Measurements from ENCODE around the gene CENPS. TPM values are rescaled to one million over a fixed set of nuclear protein-coding genes. Genes with fewer than 3 reads are reported as not detected.

The CENPS gene
- total and polyA plus RNA-seq, 2 of the 13 experiments (the other 11 are each of a cell fraction or from before 2014, with no cell fraction given) = 3.3 to 22.0 TPM

DNA sequence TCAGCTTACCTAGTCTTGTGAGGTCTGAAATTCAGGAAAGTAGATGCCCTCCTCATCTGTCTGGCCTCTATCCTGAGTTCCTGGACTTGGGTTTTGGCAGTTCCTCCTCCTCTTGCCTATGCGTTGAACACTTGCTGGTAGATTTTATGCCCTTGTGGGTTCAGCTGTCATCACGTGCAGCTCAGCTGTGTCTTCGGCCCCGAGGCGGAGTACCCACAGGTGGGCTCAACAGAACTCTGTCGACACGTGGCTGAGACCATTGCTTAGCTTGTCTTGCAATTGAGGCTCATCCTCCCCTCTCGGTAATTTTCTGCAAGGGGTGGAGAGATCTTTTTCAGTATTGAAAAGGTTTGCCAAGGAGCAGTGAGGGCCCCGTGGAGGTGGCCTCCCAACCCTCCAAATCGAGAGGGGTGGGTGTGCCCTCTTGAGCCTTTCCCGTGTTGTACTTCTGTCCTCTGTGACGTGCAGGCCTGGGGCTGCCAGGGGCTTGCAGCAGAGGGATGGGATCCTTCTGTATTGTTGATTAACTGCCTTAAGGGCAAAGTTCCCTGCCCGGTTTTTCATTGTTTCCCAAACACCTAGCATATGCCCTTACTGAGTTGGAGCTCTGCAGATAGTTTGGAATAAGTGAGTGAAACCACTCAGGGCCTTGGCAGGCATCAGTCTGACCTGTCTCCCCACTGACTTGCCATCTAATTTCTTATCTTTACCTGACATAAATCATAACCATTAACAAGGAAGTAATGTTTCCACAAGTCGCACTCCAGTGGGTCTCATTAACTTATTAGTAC lies 2.9 kb downstream of the CENPS start (continued):
- TF ChIP-seq, protein P1, sequence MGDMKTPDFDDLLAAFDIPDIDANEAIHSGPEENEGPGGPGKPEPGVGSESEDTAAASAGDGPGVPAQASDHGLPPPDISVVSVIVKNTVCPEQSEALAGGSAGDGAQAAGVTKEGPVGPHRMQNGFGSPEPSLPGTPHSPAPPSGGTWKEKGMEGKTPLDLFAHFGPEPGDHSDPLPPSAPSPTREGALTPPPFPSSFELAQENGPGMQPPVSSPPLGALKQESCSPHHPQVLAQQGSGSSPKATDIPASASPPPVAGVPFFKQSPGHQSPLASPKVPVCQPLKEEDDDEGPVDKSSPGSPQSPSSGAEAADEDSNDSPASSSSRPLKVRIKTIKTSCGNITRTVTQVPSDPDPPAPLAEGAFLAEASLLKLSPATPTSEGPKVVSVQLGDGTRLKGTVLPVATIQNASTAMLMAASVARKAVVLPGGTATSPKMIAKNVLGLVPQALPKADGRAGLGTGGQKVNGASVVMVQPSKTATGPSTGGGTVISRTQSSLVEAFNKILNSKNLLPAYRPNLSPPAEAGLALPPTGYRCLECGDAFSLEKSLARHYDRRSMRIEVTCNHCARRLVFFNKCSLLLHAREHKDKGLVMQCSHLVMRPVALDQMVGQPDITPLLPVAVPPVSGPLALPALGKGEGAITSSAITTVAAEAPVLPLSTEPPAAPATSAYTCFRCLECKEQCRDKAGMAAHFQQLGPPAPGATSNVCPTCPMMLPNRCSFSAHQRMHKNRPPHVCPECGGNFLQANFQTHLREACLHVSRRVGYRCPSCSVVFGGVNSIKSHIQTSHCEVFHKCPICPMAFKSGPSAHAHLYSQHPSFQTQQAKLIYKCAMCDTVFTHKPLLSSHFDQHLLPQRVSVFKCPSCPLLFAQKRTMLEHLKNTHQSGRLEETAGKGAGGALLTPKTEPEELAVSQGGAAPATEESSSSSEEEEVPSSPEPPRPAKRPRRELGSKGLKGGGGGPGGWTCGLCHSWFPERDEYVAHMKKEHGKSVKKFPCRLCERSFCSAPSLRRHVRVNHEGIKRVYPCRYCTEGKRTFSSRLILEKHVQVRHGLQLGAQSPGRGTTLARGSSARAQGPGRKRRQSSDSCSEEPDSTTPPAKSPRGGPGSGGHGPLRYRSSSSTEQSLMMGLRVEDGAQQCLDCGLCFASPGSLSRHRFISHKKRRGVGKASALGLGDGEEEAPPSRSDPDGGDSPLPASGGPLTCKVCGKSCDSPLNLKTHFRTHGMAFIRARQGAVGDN (CRISPR knock-in tag; IDR thresholded peaks at IDR 0.05) = peak; percentile 34; the same call in 1 of the 2 replicates

DNA sequence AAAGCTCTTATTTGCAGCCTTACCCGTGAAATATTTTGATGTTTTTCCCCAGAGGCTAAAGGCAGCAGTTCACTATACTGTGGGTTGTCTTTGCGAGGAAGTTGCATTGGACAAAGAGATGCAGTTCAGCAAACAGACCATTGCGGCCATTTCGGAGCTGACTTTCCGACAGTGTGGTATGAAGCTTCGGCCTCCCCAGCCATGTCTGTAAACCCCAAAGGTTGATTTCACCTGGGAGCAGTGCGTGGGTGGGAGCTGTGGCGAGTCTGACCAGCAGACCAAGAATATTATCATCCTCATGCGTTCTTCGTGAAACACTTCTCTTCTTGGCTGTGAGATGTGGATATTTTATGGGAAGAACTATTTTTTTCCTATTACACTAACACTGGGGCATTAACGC lies 3.6 kb downstream of the CENPS start:
- no peak for DNase-seq (ENCODE audit: low spot score)

More for the DNA sequence above, 3.6 kb downstream of the CENPS start:
- Histone ChIP-seq H4K20me1 (ENCODE audit: insufficient read depth, low read length) (no peaks in the 10 kb centered on the region), H3K9me3 (ENCODE audit: low read length) (no peaks in the 10 kb centered on the region), H3K27ac (ENCODE audit: extremely low read length, insufficient read depth, low read length) (no peak overlapping the region), H3K4me2 (ENCODE audit: low read depth, low read length) (no peak overlapping the region), H3K36me3 (replicated peaks in 1 of 2; ENCODE audit: control insufficient read depth in 1 of 2, insufficient read depth in 2 of 2, low read length in 2 of 2) (no peaks in the 10 kb centered on the region), H3K79me2 (ENCODE audit: insufficient read depth, low read length) (peaks cover 5% of the 10 kb centered on the region), H2AFZ (ENCODE audit: low read length) (no peak overlapping the region), H3K27me3 (ENCODE audit: control insufficient read depth in 1 of 2, insufficient read depth in 2 of 2, low read length in 2 of 2) (no peaks in the 10 kb centered on the region), H3K4me3 (replicated peaks in 1 of 3; ENCODE audit: insufficient read depth in 1 of 3, low read depth in 2 of 3, low read length in 3 of 3) (no peak overlapping the region), H3K9ac (ENCODE audit: insufficient read depth, low read depth, low read length) (no peak overlapping the region), H3K4me1 (ENCODE audit: insufficient read depth, low read length) (peaks cover 73% of the 10 kb centered on the region)
- CTCF ChIA-PET (ENCODE audit: low intra/inter-chr PET ratio, low total read pairs) = no interaction called here
- POLR2A ChIA-PET = no interaction called here
- no peak for TF ChIP-seq ARID2 (CRISPR knock-in tag; IDR thresholded peaks at IDR 0.05; ENCODE audit: borderline replicate concordance)
- TF ChIP-seq NR2F6 (IDR thresholded peaks at IDR 0.05) = no peak
- TF ChIP-seq NR2F6 (CRISPR knock-in tag; IDR thresholded peaks at IDR 0.05) = no peak
- TF ChIP-seq, protein P2, sequence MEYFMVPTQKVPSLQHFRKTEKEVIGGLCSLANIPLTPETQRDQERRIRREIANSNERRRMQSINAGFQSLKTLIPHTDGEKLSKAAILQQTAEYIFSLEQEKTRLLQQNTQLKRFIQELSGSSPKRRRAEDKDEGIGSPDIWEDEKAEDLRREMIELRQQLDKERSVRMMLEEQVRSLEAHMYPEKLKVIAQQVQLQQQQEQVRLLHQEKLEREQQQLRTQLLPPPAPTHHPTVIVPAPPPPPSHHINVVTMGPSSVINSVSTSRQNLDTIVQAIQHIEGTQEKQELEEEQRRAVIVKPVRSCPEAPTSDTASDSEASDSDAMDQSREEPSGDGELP (IDR thresholded peaks at IDR 0.05; ENCODE audit: borderline replicate concordance, low read depth) = no peak
- TF ChIP-seq KMT2A (CRISPR knock-in tag; IDR thresholded peaks at IDR 0.05) = no peak
- no peak for TF ChIP-seq ZMYM2 (CRISPR knock-in tag; IDR thresholded peaks at IDR 0.05)
- no peak for TF ChIP-seq MAFF (IDR thresholded peaks at IDR 0.05; ENCODE audit: low read depth, low read length)
- TF ChIP-seq, protein P3, sequence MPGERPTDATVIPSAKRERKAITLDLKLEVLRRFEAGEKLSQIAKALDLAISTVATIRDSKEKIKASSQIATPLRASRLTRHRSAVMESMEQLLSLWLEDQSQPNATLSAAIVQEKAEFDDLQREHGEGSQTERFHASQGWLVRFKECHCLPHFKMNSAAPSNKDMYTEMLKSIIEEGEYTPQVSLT (CRISPR knock-in tag; IDR thresholded peaks at IDR 0.05; ENCODE audit: borderline replicate concordance, low read depth) = no peak
- no peak for TF ChIP-seq ZNF496 (CRISPR knock-in tag; IDR thresholded peaks at IDR 0.05; ENCODE audit: insufficient replicate concordance)
- no peak for TF ChIP-seq NFYB (CRISPR knock-in tag; IDR thresholded peaks at IDR 0.05)
- TF ChIP-seq ZSCAN30 (CRISPR knock-in tag; IDR thresholded peaks at IDR 0.05) = no peak
- TF ChIP-seq, protein P4, sequence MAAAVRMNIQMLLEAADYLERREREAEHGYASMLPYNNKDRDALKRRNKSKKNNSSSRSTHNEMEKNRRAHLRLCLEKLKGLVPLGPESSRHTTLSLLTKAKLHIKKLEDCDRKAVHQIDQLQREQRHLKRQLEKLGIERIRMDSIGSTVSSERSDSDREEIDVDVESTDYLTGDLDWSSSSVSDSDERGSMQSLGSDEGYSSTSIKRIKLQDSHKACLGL (CRISPR knock-in tag; IDR thresholded peaks at IDR 0.05) = no peak
- in situ Hi-C loops (cut with HindIII; ENCODE audit: extremely low pct_ligation_motif_present, low pct_unique_long_range_greater_than_20kb) (loop anchor here (5.0 kb wide), 1 partner anchor 64 kb away; no protein-coding TSS in a partner anchor), intact Hi-C loops (cut with micrococcal nuclease; ENCODE audit: unreplicated experiment) (loop anchor here (5.0 kb wide), 1 partner anchor 39 kb away; the partner anchor contains the start of genes DFFA and PEX14)
- ATAC-seq (no peak), FAIRE-seq (no peak)
- no TSS peak for BruUV-seq (replicated peaks)
- WGBS (ENCODE audit: low lambda C conversion rate) = 92% methylated on average over 11 of the region's 11 CpGs
